Measurements from ENCODE around the gene ZFAND3.

ZFAND3 gene

DNA sequence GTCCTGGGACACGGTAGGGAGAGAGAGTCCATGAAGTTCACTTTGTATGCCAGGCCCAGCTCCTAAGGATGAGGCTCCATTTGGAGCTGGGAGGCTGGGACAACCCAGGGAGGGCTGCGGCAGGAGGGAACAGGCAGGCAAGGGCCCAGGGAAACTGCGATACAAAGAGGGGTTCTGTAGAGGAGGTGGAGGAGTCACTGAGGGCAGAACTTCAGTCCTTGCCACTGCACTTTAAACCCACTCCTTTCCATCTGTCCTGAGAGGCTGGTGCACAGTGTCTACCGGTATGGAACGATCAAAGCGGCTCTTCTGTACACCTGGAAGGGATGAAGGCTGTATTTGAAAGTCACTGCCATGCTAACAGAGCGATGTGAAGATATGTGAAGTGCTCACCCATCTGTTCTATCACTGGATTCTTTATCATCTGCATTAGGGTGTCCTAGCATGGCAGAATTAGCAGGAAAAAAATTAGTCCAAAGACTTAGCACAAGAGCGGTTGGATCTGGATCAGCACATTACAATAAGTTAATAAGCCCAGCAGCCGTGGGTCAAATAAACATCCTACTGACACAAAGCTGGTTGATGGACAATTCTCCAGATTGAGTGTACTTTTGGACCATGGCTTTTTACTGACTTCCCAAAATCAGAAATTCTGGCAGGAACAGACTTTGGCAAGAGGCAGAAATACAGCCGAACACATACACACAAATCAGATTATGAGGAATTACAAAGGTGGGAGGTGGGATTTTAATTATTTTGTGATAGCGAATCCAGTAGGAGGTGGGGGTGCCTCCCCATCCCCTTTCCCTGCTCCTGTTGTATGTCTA is 20.9 kb upstream of the ZFAND3 start:
- in situ Hi-C loops (cut with MboI; ENCODE audit: low sequenced_read_pairs, unreplicated experiment) = no loop called here
- TF ChIP-seq, protein P1, sequence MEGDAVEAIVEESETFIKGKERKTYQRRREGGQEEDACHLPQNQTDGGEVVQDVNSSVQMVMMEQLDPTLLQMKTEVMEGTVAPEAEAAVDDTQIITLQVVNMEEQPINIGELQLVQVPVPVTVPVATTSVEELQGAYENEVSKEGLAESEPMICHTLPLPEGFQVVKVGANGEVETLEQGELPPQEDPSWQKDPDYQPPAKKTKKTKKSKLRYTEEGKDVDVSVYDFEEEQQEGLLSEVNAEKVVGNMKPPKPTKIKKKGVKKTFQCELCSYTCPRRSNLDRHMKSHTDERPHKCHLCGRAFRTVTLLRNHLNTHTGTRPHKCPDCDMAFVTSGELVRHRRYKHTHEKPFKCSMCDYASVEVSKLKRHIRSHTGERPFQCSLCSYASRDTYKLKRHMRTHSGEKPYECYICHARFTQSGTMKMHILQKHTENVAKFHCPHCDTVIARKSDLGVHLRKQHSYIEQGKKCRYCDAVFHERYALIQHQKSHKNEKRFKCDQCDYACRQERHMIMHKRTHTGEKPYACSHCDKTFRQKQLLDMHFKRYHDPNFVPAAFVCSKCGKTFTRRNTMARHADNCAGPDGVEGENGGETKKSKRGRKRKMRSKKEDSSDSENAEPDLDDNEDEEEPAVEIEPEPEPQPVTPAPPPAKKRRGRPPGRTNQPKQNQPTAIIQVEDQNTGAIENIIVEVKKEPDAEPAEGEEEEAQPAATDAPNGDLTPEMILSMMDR (IDR thresholded peaks at IDR 0.05; ENCODE audit: borderline replicate concordance, control extremely low read depth, extremely low read depth, insufficient read depth, missing control alignments) = no peak
- no peak for DNase-seq (ENCODE audit: low spot score)

DNA sequence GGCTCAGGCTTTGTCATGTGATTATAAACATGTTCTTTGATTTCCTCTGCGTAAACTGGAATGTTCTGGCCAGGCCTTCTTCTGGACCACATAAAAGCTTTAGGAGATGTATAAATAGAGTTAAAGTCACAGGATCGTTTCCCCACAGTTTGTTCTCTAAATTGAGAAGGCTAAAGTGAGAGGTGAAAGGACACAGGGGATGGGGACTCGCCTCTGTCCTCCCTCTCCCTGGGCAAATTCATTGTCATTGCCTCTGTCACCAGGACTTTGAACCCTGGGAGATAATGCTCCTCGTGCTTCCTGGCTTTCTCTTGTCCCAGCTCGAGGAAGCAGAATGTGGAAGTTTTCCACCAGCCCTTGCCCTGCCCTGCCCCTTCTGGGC is 20.3 kb upstream of the ZFAND3 start:
- in situ Hi-C loops (cut with MboI; ENCODE audit: low sequenced_read_pairs, unreplicated experiment) = no loop called here
- DNase-seq (ENCODE audit: low spot score) = no peak
- TF ChIP-seq, protein P1 (IDR thresholded peaks at IDR 0.05; ENCODE audit: borderline replicate concordance, control extremely low read depth, extremely low read depth, insufficient read depth, missing control alignments) = no peak

DNA sequence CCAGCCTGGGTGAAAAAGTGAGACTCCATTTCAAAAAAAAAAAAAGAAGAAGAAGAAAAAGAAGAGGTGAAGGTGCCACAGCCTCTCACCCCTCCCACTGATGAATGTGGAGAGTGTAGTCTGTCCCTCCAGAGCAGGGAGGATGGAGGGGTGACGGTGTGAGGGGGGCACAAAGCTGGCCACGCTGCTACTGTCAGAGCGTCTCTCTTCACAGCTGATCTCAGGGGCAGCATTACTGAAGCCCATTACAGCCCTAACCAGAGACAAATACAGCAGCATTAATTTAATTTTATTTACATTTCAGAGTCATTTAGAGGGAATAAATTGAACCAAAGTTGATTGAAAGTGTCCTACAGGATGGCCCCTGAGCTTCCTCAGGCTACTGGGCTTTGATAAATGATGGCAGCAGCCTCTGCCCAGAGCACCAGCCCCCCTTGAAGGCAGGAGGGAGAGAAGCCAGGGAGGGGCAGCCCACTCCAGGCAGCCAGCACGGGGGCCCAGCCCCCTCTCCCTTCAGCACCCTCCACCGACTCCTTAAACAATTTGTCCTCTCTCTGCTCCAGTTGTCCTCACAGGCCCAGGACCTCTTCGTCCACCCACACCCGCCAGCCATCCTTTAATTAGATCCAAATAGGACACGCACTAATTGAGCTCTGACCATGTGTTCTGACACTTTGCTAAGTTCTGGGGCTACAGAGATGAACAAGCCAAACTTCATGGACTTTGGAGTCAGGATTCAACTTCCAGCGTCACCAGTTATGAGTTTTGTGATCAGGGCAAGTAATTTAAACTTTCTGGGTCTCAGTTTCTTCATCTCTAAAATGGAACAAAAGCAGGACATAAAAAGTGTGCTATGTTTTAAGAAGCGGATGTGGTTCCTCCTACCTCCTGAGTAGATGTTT is 18.6 kb upstream of the ZFAND3 start:
- in situ Hi-C loops (cut with MboI; ENCODE audit: low sequenced_read_pairs, unreplicated experiment) = no loop called here
- TF ChIP-seq, protein P1 (IDR thresholded peaks at IDR 0.05; ENCODE audit: borderline replicate concordance, control extremely low read depth, extremely low read depth, insufficient read depth, missing control alignments) = no peak
- DNase-seq (ENCODE audit: low spot score) = no peak

DNA sequence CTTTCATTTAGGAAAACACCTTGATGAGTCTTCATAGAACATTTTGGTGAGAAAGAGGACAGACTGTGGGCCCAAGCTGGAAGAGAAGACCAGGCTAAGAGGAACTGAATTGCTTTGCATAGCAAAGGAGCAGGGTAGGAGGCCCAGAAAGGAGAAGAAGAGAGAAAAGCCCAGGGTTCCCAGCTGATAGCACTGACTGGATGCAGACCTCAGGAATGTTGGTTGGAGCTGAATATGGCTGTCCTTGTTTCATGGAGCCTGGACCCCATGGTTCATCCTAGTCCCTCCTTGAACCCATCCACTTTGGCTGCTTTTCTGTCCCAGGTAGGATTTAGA is 18.0 kb upstream of the ZFAND3 start:
- in situ Hi-C loops (cut with MboI; ENCODE audit: low sequenced_read_pairs, unreplicated experiment) = no loop called here
- TF ChIP-seq, protein P1 (IDR thresholded peaks at IDR 0.05; ENCODE audit: borderline replicate concordance, control extremely low read depth, extremely low read depth, insufficient read depth, missing control alignments) = no peak
- DNase-seq (ENCODE audit: low spot score) = no peak

DNA sequence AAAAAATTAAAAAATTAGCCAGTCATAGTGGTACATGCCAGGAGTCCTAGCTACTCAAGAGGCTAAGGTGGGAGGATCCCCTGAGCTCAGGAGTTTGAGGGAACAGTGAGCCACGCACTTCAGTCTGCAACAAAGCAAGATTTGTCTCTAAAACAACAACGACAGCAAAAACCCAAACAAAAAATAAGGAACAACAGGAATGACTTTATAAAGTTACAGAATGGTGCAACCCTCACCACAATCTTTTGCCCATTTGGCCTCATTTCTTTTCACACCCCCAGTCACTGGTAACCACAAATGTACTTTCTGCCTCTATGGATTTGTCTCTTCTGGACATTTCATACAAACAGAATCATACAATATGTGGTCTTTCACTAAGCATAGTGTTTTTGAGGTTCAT is 16.7 kb upstream of the ZFAND3 start:
- DNase-seq (ENCODE audit: low spot score) = no peak
- in situ Hi-C loops (cut with MboI; ENCODE audit: low sequenced_read_pairs, unreplicated experiment) = no loop called here
- TF ChIP-seq, protein P1 (IDR thresholded peaks at IDR 0.05; ENCODE audit: borderline replicate concordance, control extremely low read depth, extremely low read depth, insufficient read depth, missing control alignments) = no peak

DNA sequence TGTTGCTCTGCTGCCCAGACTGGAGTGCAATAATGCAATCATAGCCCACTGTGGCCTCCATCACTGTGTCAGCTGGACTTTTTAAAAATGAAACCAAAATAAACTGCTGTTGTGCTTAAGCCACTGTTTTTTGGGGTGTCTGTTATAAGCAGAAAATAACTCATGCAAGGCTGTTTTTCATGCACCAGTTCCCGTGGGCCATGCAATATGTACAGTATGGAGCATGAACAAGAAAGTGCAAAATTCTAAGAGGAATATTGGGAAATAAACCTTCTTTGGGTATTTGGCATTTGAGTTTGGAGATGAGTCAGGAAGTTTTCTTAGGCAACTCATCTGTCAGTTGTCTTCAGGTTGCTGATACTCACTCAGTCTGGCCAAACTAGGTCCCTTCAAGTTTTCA is 14.9 kb upstream of the ZFAND3 start:
- in situ Hi-C loops (cut with MboI; ENCODE audit: low sequenced_read_pairs, unreplicated experiment) = no loop called here
- TF ChIP-seq, protein P1 (IDR thresholded peaks at IDR 0.05; ENCODE audit: borderline replicate concordance, control extremely low read depth, extremely low read depth, insufficient read depth, missing control alignments) = no peak
- DNase-seq (ENCODE audit: low spot score) = no peak

All from GM13976 (cell line).